C4-2B (cell line): Measurements from ENCODE around the gene RRAGD.

Source experiments
- H3K27ac ChIP-seq: fragments of 450-650 bp; 2 replicates; pipeline ENCODE4 v1.5.1; 2017
- ZFX ChIP-seq: fragments of 450-650 bp; IDR thresholded peaks from 2 replicates; pipeline ENCODE4 v1.6.1; 2017
- TF ChIP-seq, protein P1 (sequence below): fragments of 450-650 bp; conservative IDR thresholded peaks from 2 replicates; pipeline ENCODE4 v1.5.1; 2017; ENCODE audit warnings: mild to moderate bottlenecking

Gene RRAGD

DNA sequence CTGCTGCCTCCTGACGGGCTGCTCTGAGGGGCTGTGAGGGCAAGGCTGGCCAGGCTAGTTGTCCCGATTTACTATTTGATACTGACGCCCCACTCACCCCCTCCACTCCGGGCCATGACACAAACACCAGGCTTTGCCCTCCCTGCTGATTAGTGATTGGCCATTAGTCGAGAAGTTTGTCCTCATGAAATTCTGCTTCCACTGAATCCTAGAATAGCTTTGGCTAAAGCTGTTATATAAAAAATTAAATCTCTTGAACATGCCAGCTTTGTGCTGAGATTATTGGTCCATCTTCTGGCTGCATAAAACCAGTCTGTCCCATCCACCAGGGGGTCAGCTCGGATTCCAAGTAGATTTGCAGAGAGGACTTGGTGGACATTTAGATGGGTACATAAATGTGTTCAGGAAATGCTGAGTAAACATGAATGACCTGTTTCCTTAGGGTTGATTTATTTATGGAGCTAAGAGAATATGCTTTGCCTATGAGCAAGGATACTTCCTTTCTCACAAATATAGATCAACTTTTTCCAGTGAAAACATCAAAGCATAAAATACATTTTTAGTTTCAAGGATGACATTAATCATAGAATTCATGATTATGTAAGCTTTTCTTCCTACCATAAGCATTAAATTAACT, 96.7 kb downstream of the RRAGD start, which contains the start of gene GABRR2:
Gene GABRR2 (minus strand): TSS at position 51 of the 637 bp plus-strand sequence. CDS start 134 bp downstream, outside the sequence.
- TF ChIP-seq ZFX = no peak
- TF ChIP-seq, protein P1, sequence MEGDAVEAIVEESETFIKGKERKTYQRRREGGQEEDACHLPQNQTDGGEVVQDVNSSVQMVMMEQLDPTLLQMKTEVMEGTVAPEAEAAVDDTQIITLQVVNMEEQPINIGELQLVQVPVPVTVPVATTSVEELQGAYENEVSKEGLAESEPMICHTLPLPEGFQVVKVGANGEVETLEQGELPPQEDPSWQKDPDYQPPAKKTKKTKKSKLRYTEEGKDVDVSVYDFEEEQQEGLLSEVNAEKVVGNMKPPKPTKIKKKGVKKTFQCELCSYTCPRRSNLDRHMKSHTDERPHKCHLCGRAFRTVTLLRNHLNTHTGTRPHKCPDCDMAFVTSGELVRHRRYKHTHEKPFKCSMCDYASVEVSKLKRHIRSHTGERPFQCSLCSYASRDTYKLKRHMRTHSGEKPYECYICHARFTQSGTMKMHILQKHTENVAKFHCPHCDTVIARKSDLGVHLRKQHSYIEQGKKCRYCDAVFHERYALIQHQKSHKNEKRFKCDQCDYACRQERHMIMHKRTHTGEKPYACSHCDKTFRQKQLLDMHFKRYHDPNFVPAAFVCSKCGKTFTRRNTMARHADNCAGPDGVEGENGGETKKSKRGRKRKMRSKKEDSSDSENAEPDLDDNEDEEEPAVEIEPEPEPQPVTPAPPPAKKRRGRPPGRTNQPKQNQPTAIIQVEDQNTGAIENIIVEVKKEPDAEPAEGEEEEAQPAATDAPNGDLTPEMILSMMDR = no peak
- no peak within 1 kb of the TSS for H3K27ac ChIP-seq

- H3K27ac ChIP-seq = no peak overlapping the region
- TF ChIP-seq ZFX = no peak
- TF ChIP-seq, protein P1 = no peak
Observed at GRCh38 chr6:89314692-89315091, 97.4 kb downstream of the RRAGD start.
